B cell (primary cell): ENCODE results near the gene MUC13. TPM values are rescaled to one million over a fixed set of nuclear protein-coding genes. Genes with fewer than 3 reads are reported as not detected.

Experiments used
- ATAC-seq: fragments of 200-7000 bp; cut with Tn5 transposase; one replicate; pipeline ENCODE4 v1.10.0; 2021; ENCODE audit warnings: low read depth, mild to moderate bottlenecking, moderate number of reproducible peaks, moderate library complexity
- CTCF ChIA-PET: fragments of 350-600 bp; sonication (Branson Sonifier 250); formaldehyde crosslinking; loops from one replicate; lab custom pipeline; 2021; ENCODE audit warnings: antibody characterized with exemption, inconsistent platforms; lab: Charles Lee
- POLR2A ChIA-PET: fragments of 350-600 bp; sonication (Branson Sonifier 250); formaldehyde crosslinking; loops from one replicate; lab custom pipeline; 2021; ENCODE audit warnings: antibody characterized with exemption; lab: Charles Lee
- DNase-seq: peaks from one replicate; pipeline ENCODE4 v3.0.0; 2013
- H2AFZ ChIP-seq: 2 replicates; pipeline ENCODE4 v1.6.1; 2012; ENCODE audit warnings: mild to moderate bottlenecking, low read depth, low read length; ENCODE audit not compliant: insufficient read depth, poor library complexity, severe bottlenecking
- H3K27ac ChIP-seq, 2 donors: 1 replicate in 1 of 2; 2 replicates in 1 of 2; pipeline ENCODE4 v1.5.1; 2012 to 2013; ENCODE audit warnings: low read length in 2 of 2, mild to moderate bottlenecking in 2 of 2, moderate library complexity in 1 of 2
- H3K27me3 ChIP-seq, 4 experiments: fragments of 200-600 bp in 1 of 4; sonication (generic) in 1 of 4; replicated peaks in 1 of 4; 1 replicate in 2 of 4; 2 replicates in 2 of 4; pipeline versions ENCODE4 v1.6.1 to v1.7.0; 2013 to 2016; ENCODE audit warnings: low read length in 3 of 4, mild to moderate bottlenecking in 2 of 4, mixed read lengths in 1 of 4, moderate library complexity in 1 of 4; ENCODE audit not compliant: insufficient read depth in 4 of 4, control insufficient read depth in 3 of 4; ENCODE audit errors: control extremely low read depth in 1 of 4
- H3K36me3 ChIP-seq, 2 experiments: replicated peaks in 1 of 2; 1 replicate in 1 of 2; 2 replicates in 1 of 2; pipeline versions ENCODE4 v1.6.1 to v1.7.1; 2013; ENCODE audit warnings: low read length in 1 of 2; ENCODE audit not compliant: insufficient read depth in 2 of 2, control insufficient read depth in 1 of 2; ENCODE audit errors: control extremely low read depth in 1 of 2, extremely low read depth in 1 of 2
- H3K4me1 ChIP-seq, 2 donors: fragments of 200-600 bp in 1 of 2; sonication (generic) in 1 of 2; 1 replicate in 1 of 2; 2 replicates in 1 of 2; pipeline versions ENCODE4 v1.5.1 to v1.6.1; 2013 to 2017; ENCODE audit warnings: low read length in 2 of 2; ENCODE audit not compliant: control insufficient read depth in 2 of 2, insufficient read depth in 2 of 2
- H3K4me2 ChIP-seq: replicated peaks from 2 replicates; pipeline ENCODE3; 2012; ENCODE audit warnings: mild to moderate bottlenecking, low read depth, low read length; ENCODE audit not compliant: poor library complexity, severe bottlenecking
- H3K4me3 ChIP-seq, 5 experiments: fragments of 200-600 bp in 1 of 5; sonication (generic) in 1 of 5; 1 replicate in 3 of 5; 2 replicates in 2 of 5; pipeline versions ENCODE4 v1.5.1 to v1.7.0; 2011 to 2016; ENCODE audit warnings: low read length in 4 of 5, mild to moderate bottlenecking in 4 of 5, low read depth in 2 of 5, control low read depth in 1 of 5, moderate library complexity in 1 of 5; ENCODE audit not compliant: insufficient read depth in 1 of 5; ENCODE audit errors: control extremely low read depth in 1 of 5, extremely low read depth in 1 of 5
- H3K79me2 ChIP-seq: fragments of 200-600 bp; sonication (generic); one replicate; pipeline ENCODE4 v1.6.0; 2016; ENCODE audit warnings: low read length; ENCODE audit not compliant: control insufficient read depth, insufficient read depth
- H3K9ac ChIP-seq: fragments of 200-600 bp; sonication (generic); 2 replicates; pipeline ENCODE4 v1.6.1; 2017; ENCODE audit warnings: mild to moderate bottlenecking, low read length, moderate library complexity
- H3K9me3 ChIP-seq, 3 donors: one replicate each; pipeline versions ENCODE4 v1.6.1 to v1.7.1; 2013; ENCODE audit warnings: low read length in 2 of 3; ENCODE audit not compliant: control insufficient read depth in 2 of 3, insufficient read depth in 1 of 3; ENCODE audit errors: control extremely low read depth in 1 of 3
- H4K20me1 ChIP-seq: 2 replicates; pipeline ENCODE4 v1.6.0; 2012; ENCODE audit warnings: mild to moderate bottlenecking, low read length; ENCODE audit not compliant: insufficient read depth, control insufficient read depth, poor library complexity, severe bottlenecking
- H3K27ac Mint-ChIP-seq: one replicate; pipeline ENCODE4 v1.8.0; 2021; ENCODE audit warnings: mixed read lengths
- H3K27me3 Mint-ChIP-seq: one replicate; pipeline ENCODE4 v1.8.0; 2021; ENCODE audit warnings: mixed read lengths
- H3K4me1 Mint-ChIP-seq: one replicate; pipeline ENCODE4 v1.8.0; 2021; ENCODE audit warnings: mixed read lengths
- H3K4me3 Mint-ChIP-seq: one replicate; pipeline ENCODE4 v1.8.0; 2021; ENCODE audit warnings: mixed read lengths
- H3K9me3 Mint-ChIP-seq: one replicate; pipeline ENCODE4 v1.8.0; 2022; ENCODE audit warnings: mixed read lengths; ENCODE audit not compliant: insufficient read depth
- CTCF ChIP-seq: fragments of 200-600 bp; IDR thresholded peaks from one replicate; pipeline ENCODE4 v1.8.0; 2022; ENCODE audit warnings: antibody characterized with exemption, mild to moderate bottlenecking
- EZH2 ChIP-seq: IDR thresholded peaks from 2 replicates; pipeline ENCODE4 v1.6.1; 2012; ENCODE audit warnings: borderline replicate concordance, low read depth, mild to moderate bottlenecking, moderate library complexity, low read length; ENCODE audit not compliant: insufficient read depth, poor library complexity, severe bottlenecking
- WGBS: methylation state at CpG from one replicate; pipeline ENCODE4 v1.1.5; 2013; ENCODE audit warnings: missing lambda C conversion rate; ENCODE audit not compliant: insufficient coverage; 5-methylcytosine and 5-hydroxymethylcytosine counted together
- intact Hi-C: fragments of 100-400 bp; cut with micrococcal nuclease; formaldehyde crosslinking; loops from one replicate; pipeline ENCODE4 v1.10.0; 2022
- polyA plus RNA-seq: library from polyadenylated mRNA; depleted of rRNA; stranded (reverse); fragments of >200 nt; gene quantifications from 2 replicates; pipeline ENCODE4 v1.2.3, GENCODE V29; 2012
- total RNA-seq, 2 donors: library from RNA; stranded (reverse); fragments of 120-200 nt in 1 of 2; gene quantifications; 1 replicate in 1 of 2; 2 replicates in 1 of 2; pipeline versions ENCODE4 v1.2.3 to v1.2.4, GENCODE V29; 2013 to 2022

The MUC13 gene
- total and polyA plus RNA-seq, 2 donors (not counting 1 experiment from before 2014, with no cell fraction given), result not detected

GRCh38 chr3:124903896-124904834 lies 30.4 kb downstream of the MUC13 start:
- CTCF ChIA-PET, result interaction anchor here (0.7 to 3.6 kb wide), 2 partner anchors 17 to 144 kb away, joined by 4 to 60 read pairs; no protein-coding TSS in a partner anchor
- no peak for ATAC-seq
- no peak overlapping the region for H3K4me3 ChIP-seq
- H3K9me3 Mint-ChIP-seq, result peaks cover 3% of the 10 kb centered on the region
- H3K4me3 Mint-ChIP-seq, result no peak overlapping the region
- POLR2A ChIA-PET, result no interaction called here
- TF ChIP-seq EZH2 (no peak), CTCF (no peak)
- H3K36me3 ChIP-seq, result no peaks in the 10 kb centered on the region
- peaks cover 20% of the 10 kb centered on the region for H3K27me3 Mint-ChIP-seq
- H3K79me2 ChIP-seq, result no peaks in the 10 kb centered on the region
- H3K4me2 ChIP-seq, result no peak overlapping the region
- no peak overlapping the region for H3K27ac Mint-ChIP-seq
- H3K27me3 ChIP-seq, result peaks cover 0 to 7% (median 0%) of the 10 kb centered on the region in 4 experiments
- no peak for DNase-seq
- intact Hi-C loops, result no loop called here
- H3K4me1 ChIP-seq, result peaks cover 0 to 4% of the 10 kb centered on the region in 2 donors
- no peak overlapping the region for H2AFZ ChIP-seq
- WGBS, result 80% methylated on average over 1 of the region's 1 CpG
- no peak overlapping the region for H3K27ac ChIP-seq
- peaks cover 0 to 2% (median 0%) of the 10 kb centered on the region in 3 donors for H3K9me3 ChIP-seq
- H3K9ac ChIP-seq, result no peak overlapping the region
- no peaks in the 10 kb centered on the region for H4K20me1 ChIP-seq
- peaks cover 2% of the 10 kb centered on the region for H3K4me1 Mint-ChIP-seq
